Astrocyte of the spinal cord (primary cell): ENCODE results near the gene SLC4A5.

Source experiments
- DNase-seq: peaks from one replicate; pipeline ENCODE4 v3.0.0; 2011; ENCODE audit warnings: low read depth, low spot score
- H3K4me3 ChIP-seq: 2 replicates; pipeline ENCODE4 v1.5.1; 2011; ENCODE audit warnings: low read depth, mild to moderate bottlenecking, low read length, moderate library complexity
- in situ Hi-C: cut with HindIII; loops from 2 replicates; pipeline ENCODE4 v1.10.0; 2017; ENCODE audit warnings: low sequenced_read_pairs
- TF ChIP-seq, protein P1 (sequence below): IDR thresholded peaks from 2 replicates; pipeline ENCODE4 v1.5.1; 2012; ENCODE audit warnings: low read depth, mild to moderate bottlenecking, low read length, inconsistent platforms

SLC4A5 gene

DNA sequence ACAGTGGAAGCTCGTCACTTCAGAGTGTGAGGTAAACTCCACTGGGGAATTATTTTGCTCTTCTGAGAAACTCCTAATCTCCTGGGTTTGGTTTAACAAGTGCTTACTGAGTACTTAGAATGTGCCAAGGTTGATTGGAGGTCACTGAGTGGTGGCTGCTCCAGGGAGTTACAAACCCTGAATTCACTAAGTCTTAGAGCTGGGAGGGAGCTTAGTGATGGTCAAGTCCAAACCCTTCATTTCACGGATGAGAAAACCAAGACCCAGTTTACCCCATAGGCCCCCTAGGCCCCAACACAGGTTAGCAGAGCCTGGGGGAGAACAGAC, 52.0 kb downstream of the SLC4A5 start:
- TF ChIP-seq, protein P1, sequence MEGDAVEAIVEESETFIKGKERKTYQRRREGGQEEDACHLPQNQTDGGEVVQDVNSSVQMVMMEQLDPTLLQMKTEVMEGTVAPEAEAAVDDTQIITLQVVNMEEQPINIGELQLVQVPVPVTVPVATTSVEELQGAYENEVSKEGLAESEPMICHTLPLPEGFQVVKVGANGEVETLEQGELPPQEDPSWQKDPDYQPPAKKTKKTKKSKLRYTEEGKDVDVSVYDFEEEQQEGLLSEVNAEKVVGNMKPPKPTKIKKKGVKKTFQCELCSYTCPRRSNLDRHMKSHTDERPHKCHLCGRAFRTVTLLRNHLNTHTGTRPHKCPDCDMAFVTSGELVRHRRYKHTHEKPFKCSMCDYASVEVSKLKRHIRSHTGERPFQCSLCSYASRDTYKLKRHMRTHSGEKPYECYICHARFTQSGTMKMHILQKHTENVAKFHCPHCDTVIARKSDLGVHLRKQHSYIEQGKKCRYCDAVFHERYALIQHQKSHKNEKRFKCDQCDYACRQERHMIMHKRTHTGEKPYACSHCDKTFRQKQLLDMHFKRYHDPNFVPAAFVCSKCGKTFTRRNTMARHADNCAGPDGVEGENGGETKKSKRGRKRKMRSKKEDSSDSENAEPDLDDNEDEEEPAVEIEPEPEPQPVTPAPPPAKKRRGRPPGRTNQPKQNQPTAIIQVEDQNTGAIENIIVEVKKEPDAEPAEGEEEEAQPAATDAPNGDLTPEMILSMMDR, result no peak
- no peak overlapping the region for H3K4me3 ChIP-seq
- DNase-seq, result no peak
- in situ Hi-C loops, result no loop called here

DNA sequence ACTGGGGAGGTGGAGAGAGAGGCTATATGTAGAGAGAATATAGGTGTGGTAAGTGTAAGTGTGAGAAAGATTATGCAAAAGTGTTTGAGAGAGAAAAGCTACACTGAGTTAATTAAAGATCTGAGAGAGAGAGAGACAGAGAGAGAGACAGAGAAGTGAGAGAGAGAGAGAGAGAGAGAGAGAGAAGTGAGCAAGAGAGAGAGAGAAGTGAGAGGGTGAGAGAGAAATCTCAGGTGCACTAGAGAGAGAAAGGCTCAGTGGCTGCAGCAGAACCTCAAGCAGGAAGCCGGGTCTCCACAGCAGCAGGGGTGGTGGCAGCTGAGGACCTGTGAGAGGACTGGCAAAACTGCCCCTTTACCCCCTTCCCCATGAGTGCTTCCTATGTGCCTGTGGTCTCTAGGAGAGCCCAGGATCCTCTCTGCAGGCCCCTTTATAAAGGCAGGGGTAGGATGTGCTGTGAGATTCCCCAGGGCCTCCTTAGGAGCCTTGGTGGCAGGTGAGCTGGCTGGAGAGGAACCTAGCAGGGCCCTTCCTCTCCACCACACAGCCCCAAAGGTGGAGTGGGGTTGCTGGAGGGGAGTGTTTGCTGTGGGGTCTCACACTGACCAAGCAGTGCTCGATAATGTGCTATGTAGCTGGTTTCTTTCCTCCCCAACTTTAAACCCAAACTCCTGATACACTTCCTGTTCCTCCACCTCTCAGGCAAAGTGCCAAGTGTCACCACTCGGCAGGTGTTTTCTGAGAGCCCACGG, 52.6 kb downstream of the SLC4A5 start:
- in situ Hi-C loops, result no loop called here
- TF ChIP-seq, protein P1, result no peak
- DNase-seq, result no peak
- no peak overlapping the region for H3K4me3 ChIP-seq

DNA sequence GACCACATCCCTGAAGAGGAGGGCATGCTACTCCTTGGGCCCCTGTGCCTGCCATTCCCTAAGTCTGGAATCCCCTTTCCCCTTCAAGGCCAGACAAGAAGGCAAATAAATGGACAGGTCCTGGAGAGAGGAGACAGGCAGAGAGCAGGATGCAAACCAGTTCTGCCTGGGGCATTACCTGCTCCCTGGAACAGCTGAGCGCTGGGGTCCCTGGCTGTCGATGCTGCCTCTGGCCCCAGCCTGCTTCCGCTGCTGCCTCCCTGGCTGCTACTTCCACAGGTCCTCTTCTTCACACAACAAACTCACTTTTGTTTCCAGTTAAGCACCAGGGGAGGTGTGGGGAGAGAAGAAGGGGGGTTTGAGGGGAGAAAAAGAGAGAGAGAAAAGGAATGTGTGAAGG, 53.1 kb downstream of the SLC4A5 start:
- in situ Hi-C loops, result no loop called here
- H3K4me3 ChIP-seq, result no peak overlapping the region
- no peak for DNase-seq
- TF ChIP-seq, protein P1, result no peak

DNA sequence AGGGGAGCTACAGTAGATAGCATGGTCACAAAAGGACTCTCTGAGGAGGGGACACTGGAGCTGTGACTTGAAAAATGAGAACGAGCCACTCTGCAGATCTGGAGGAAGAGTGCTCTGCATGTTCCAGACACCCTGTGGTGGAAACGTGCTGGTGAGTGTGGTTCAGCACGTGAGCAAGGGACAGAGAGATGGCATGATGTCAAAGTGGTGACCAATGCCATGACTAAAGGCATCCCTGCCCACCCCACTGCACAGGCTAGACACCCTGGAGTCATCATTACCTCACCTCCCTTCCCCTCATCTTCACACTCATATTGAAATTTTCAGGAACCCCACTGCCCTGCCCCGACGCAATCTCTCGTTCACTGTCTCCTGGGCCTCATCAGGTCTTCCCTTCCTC, 56.5 kb downstream of the SLC4A5 start:
- in situ Hi-C loops, result no loop called here
- no peak for DNase-seq

DNA sequence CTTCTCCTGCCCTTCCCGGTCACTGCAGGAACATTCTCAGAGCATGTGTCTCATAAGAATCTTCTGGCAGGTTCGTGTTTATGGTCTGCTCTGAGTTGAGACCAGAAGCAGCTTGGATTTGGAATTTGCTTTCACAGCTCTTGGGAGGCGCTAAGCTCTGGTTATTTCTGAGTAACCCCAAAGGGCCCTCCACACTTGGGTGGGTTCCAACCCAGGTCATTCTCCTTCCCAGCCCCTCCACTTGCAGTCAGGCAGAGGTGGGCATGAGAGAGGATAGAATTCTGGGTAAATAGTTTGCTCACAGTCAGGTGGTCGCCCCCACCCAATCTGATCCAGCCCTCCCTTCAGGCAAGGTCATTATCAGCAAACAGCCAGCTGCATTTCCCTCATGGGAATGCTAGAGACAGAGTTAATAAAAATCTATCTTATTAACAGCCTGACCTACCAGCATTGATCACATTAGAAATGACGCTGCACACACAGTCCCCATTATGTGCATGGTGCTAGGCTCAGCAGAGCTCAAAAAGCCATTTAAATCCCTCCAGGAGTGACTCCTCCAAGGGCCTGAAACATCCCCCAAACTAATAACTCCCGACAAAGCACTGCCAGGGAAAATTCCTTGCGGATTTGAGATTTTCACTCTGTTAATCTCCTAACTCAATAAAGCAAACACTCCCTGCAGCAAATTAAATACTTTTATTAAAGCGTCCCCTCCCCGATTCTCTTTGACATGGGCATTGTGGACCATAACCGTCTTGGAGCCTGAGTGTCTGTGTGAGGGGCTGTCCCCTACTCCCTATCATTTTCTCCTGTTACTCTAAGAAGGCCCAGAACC, 61.9 kb downstream of the SLC4A5 start:
- in situ Hi-C loops, result no loop called here

More for the DNA sequence above, 56.5 kb downstream of the SLC4A5 start:
- TF ChIP-seq, protein P1, result no peak
- H3K4me3 ChIP-seq, result no peak overlapping the region

DNA sequence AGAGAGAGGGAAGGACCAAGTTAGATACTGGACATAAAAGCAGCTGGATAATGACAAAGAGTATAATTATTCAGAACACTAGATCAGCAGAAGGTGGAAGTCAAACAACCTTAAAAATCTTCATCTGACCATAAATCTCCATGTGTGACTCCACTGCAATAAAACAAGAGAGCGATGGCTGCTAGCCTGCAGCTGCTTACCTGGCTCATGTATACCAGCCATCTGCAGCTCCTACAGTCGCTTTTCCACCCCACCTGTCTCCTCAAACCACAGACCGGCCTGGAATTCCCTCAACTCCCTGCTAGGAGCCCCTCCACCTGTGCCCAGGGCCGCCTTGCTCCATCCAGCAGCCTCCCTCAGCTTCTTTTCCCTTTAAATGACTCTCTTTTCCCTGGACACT, 64.5 kb downstream of the SLC4A5 start:
- H3K4me3 ChIP-seq, result no peak overlapping the region
- DNase-seq, result no peak
- in situ Hi-C loops, result no loop called here
- TF ChIP-seq, protein P1, result no peak

More for the DNA sequence above, 61.9 kb downstream of the SLC4A5 start:
- no peak for DNase-seq
- no peak overlapping the region for H3K4me3 ChIP-seq
- TF ChIP-seq, protein P1, result no peak
